Measurements from ENCODE around the gene CUX1. TPM values are rescaled to one million over a fixed set of nuclear protein-coding genes. Genes with fewer than 3 reads are reported as not detected.
"Not testable (repeated sequence)": the region's sequence is repeated elsewhere in the genome, so short reads cannot be mapped to it uniquely, and the experiment has no call there.

Gene CUX1
- total RNA-seq, 1 experiment from 2014 or later = 37.4 TPM

DNA sequence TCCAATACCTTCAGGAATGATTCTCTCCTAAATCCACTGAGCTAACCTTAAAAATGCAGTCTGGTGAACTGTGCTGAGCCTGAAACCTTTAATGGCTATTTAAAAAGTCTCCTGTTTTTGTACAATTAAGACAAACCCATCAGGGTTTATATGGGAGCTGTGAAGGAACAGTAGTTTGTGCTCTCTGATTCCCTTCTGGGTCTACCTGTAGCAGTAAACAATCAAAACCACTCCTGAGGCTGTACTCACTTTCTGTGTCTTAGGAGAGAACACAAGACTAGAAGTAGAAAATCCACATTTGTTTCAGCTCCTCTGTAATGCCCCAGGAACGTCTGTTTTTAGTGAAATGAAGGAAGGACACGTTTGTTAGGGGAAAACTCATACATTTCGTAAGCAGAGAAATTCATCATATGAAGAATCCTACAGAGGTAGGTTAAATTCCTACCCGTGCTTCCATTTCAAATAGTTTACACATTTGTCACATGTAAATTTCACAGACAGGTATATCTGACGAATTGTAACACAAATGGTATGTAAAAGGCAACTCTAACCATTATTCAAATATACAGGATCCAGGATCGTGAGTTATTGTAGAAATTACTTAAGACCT lies 2.6 kb downstream of the CUX1 start:
- in situ Hi-C loops (cut with HindIII; ENCODE audit: low pct_unique_long_range_greater_than_20kb, low sequenced_read_pairs) = loop anchor here (25.0 kb wide), 1 partner anchor 317 kb away; no protein-coding TSS in a partner anchor
- no peak for DNase-seq (ENCODE audit: low read depth)

- in situ Hi-C loops (cut with HindIII; ENCODE audit: low pct_unique_long_range_greater_than_20kb, low sequenced_read_pairs) = loop anchor here (25.0 kb wide), 1 partner anchor 317 kb away; no protein-coding TSS in a partner anchor
- no peak for DNase-seq (ENCODE audit: low read depth)
Observed at GRCh38 chr7:101820703-101821102, 3.3 kb downstream of the CUX1 start.

- in situ Hi-C loops (cut with HindIII; ENCODE audit: low pct_unique_long_range_greater_than_20kb, low sequenced_read_pairs) = loop anchor here (25.0 kb wide), 1 partner anchor 315 kb away; no protein-coding TSS in a partner anchor
- DNase-seq (ENCODE audit: low read depth) = not testable (repeated sequence)
Observed at GRCh38 chr7:101822632-101823031, 5.2 kb downstream of the CUX1 start.

GRCh38 chr7:101823096-101823495 lies 5.7 kb downstream of the CUX1 start:
- in situ Hi-C loops (cut with HindIII; ENCODE audit: low pct_unique_long_range_greater_than_20kb, low sequenced_read_pairs) = loop anchor here (25.0 kb wide), 1 partner anchor 314 kb away; no protein-coding TSS in a partner anchor
- DNase-seq (ENCODE audit: low read depth) = no peak

GRCh38 chr7:101823596-101823995 lies 6.2 kb downstream of the CUX1 start:
- DNase-seq (ENCODE audit: low read depth) = no peak
- in situ Hi-C loops (cut with HindIII; ENCODE audit: low pct_unique_long_range_greater_than_20kb, low sequenced_read_pairs) = loop anchor here (25.0 kb wide), 1 partner anchor 314 kb away; no protein-coding TSS in a partner anchor

- DNase-seq (ENCODE audit: low read depth) = no peak
- in situ Hi-C loops (cut with HindIII; ENCODE audit: low pct_unique_long_range_greater_than_20kb, low sequenced_read_pairs) = loop anchor here (25.0 kb wide), 1 partner anchor 313 kb away; no protein-coding TSS in a partner anchor
Observed at GRCh38 chr7:101824440-101824839, 7.0 kb downstream of the CUX1 start.

DNA sequence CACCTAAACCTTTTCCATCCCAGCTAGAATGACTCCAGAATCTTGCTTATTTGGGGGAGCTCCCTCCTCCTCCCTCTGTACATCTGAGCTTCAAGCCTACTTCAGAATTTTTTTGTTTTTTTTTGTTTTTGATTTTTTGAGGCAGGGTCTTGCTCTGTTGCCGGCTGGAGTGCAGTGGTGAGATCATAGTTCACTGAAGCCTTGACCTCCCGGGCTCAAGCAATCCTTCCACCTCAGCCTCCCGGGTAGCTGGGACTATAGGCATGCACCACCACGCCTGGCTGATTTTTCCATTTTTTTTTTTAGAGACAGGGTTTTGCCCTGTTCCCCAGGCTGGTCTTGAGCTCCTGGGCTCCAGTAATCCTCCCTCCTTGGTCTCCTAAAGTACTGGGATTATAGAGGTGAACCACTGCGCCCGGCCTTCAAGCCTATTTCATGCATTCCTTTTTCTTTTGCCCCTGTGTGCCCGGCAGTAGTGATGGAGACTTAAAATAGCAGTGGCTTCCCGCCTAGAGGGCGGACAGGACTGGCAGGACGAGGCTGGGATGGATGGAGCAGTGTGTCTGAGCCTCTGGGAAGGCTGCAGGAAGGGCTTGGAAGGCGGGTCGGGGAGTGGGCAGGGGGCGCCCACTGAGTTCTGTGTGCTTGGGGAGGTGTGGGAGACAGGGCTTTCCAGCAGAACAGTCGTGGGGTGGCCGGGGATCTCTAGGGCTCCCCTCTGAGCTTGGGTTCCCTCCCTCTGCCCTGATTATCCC lies 8.8 kb downstream of the CUX1 start:
- no peak for DNase-seq (ENCODE audit: low read depth)
- in situ Hi-C loops (cut with HindIII; ENCODE audit: low pct_unique_long_range_greater_than_20kb, low sequenced_read_pairs) = no loop called here

DNA sequence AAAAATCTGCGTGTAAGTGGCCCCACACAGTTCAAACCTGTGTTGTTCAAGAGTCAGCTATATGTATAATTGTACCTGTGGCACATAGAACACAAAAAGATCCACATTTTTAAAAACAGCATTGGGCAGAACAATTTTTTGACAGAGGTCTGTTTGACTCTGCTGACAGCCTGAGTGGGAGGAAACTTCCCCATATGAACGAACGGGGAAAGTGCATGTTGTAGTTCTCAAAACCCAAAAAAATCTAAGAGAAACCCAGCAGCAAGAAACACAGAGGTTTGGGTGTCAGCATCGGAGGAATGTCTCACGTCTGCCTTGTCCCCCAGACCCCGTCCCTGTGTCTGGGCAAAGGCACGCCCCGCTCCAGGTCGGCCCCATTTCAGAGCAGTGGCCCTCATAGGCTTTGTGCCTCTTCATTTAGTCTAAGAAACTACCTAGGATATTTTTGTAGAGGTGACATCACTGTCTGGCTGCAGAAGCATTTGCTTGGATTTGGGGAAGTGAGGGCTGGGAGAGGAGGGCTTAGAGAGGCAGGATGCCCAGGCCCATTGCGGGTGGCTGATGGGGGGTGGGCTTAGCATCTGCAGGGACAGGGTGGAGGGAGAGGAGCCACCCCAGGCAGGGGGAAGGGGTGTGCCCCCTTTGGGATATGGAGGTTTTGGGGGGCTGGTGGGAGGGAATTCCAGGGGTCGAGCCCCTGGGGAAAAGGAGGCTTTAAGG lies 11.0 kb downstream of the CUX1 start:
- in situ Hi-C loops (cut with HindIII; ENCODE audit: low pct_unique_long_range_greater_than_20kb, low sequenced_read_pairs) = no loop called here
- DNase-seq (ENCODE audit: low read depth) = no peak

DNA sequence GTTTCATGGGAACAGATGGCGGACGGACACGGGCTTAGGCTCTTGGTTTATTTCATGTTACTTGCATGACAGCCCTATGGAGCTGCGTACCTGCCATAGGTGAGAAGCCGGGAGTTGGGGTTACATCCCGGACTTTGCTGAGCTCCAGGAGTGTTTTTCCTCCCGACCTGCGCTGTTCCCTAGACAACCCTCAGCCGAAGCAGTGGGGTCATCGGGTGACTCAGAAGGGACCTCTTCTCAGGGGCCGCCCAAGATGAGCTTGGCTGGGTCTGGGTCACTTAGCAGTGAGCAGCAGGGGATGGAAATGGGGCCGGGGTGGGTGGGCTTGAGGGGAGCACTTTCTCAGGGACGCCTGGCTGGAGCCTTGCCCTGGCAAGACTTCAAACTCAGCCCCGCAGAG lies 11.9 kb downstream of the CUX1 start:
- no peak for DNase-seq (ENCODE audit: low read depth)
- in situ Hi-C loops (cut with HindIII; ENCODE audit: low pct_unique_long_range_greater_than_20kb, low sequenced_read_pairs) = no loop called here

- in situ Hi-C loops (cut with HindIII; ENCODE audit: low pct_unique_long_range_greater_than_20kb, low sequenced_read_pairs) = no loop called here
Observed at GRCh38 chr7:101829821-101830220, 12.4 kb downstream of the CUX1 start.

DNA sequence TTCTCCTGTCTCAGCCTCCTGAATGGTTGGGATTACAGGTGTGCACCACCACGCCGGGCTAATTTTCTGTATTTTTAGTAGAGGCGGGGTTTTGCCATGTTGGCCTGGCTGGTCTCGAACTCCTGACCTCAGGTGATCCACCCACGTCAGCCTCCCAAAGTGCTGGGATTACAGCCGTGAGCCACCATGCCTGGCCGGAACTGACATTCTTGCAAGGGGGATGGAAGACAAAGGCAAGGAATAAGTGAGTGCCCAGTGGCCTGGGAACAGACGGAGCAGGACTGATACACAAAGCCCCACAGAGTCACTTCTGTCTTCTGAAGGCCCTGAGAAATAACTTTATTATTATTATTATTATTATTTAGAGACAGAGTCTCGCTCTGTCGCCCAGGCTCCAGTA lies 14.0 kb downstream of the CUX1 start:
- DNase-seq (ENCODE audit: low read depth); in situ Hi-C loops (cut with HindIII; ENCODE audit: low pct_unique_long_range_greater_than_20kb, low sequenced_read_pairs): not testable (repeated sequence)

More at GRCh38 chr7:101829821-101830220, 12.4 kb downstream of the CUX1 start:
- DNase-seq (ENCODE audit: low read depth) = no peak

DNA sequence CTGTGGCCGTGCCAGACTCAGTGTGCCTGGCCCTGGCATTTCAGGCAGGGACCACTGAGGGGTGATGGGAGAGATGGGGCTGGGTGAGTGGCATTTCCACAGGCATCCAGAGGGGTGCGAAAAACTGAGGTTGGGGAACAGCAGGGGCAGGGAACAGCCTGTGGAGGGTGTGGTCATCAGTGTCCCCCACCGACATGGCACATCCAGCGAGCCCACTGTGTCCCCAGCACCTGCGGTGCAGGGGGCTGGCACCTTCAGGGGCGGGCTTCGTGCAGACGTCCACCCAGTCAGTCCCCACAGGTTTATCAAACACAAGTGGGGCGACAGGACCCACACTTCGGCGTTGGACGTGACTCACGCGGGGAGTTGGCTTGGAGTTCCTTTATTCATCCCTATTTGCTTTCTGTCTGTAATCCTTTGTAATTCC lies 14.8 kb downstream of the CUX1 start:
- no peak for DNase-seq (ENCODE audit: low read depth)
- in situ Hi-C loops (cut with HindIII; ENCODE audit: low pct_unique_long_range_greater_than_20kb, low sequenced_read_pairs) = no loop called here

GRCh38 chr7:101832685-101833375 lies 15.4 kb downstream of the CUX1 start:
- in situ Hi-C loops (cut with HindIII; ENCODE audit: low pct_unique_long_range_greater_than_20kb, low sequenced_read_pairs) = no loop called here
- no peak for DNase-seq (ENCODE audit: low read depth)

DNA sequence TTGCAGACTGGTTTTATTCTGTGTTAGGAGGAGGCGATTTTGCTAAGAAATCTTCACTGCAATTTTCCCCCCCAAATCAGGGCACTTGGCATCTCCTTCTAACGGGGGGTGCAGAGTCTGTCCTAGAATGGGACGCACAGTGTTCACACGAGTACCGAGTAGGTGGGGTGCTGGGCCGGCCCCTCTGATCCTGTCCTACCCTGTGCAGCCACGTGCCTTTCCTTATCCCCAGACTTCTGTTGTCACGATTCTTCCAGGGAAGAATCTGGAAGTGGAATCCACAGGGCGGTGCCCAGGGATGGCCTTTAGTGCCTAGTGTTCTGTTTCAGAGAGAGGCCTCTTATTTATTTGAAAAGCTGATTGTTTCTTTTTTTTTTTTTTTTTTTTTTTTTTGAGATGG lies 16.4 kb downstream of the CUX1 start:
- in situ Hi-C loops (cut with HindIII; ENCODE audit: low pct_unique_long_range_greater_than_20kb, low sequenced_read_pairs) = no loop called here
- no peak for DNase-seq (ENCODE audit: low read depth)

DNA sequence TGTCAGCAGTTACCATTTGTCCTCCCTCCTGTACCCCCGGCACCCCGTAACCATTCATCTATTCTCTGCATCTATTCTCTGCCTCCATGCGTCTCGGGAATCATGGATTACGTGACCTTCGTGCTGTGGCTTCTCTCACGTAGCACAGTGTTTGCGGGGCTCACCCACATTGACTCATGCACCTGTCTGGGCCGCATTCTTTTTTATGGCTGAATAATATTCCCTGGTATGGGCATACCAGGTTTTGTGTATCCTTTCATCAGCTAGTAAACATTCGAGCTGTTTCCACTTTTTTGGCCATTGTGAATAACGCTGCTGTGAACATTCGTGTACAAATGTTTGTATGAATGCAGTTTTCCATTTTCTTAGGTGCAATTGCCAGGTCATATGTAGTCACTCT lies 17.7 kb downstream of the CUX1 start:
- in situ Hi-C loops (cut with HindIII; ENCODE audit: low pct_unique_long_range_greater_than_20kb, low sequenced_read_pairs) = no loop called here

GRCh38 chr7:101837433-101837832 lies 20.0 kb downstream of the CUX1 start:
- DNase-seq (ENCODE audit: low read depth); in situ Hi-C loops (cut with HindIII; ENCODE audit: low pct_unique_long_range_greater_than_20kb, low sequenced_read_pairs): not testable (repeated sequence)

More for the DNA sequence above, 17.7 kb downstream of the CUX1 start:
- DNase-seq (ENCODE audit: low read depth) = no peak

GRCh38 chr7:101838837-101839483 lies 21.5 kb downstream of the CUX1 start:
- DNase-seq (ENCODE audit: low read depth) = no peak
- in situ Hi-C loops (cut with HindIII; ENCODE audit: low pct_unique_long_range_greater_than_20kb, low sequenced_read_pairs) = no loop called here

DNA sequence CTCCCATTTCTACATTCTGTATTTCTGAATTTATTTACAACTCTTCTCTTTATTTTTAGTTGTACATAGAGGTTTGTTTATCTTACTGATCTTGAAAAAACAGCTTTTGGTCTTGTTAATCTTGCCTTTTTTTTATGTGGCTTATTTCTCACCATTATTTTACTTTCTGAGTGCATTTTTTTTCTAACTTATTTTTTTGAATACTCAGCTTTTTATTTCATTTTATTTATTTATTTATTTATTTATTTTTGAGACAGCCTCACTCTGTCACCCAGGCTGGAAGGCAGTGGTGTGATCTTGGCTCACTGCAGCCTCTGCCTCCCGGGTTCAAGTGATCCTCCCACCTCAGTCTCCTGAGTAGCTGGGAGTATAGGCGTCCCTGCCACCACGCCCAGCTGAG lies 23.9 kb downstream of the CUX1 start:
- DNase-seq (ENCODE audit: low read depth) = no peak
- in situ Hi-C loops (cut with HindIII; ENCODE audit: low pct_unique_long_range_greater_than_20kb, low sequenced_read_pairs) = no loop called here
